Sigmoid colon (tissue), 4 donors: ENCODE data around the gene TFR2.

Experiments
- CTCF ChIP-seq, 4 experiments: fragments of 450-650 bp in 3 of 4; fragments of 200-600 bp in 1 of 4; IDR thresholded peaks; one replicate each; pipeline ENCODE4 v1.5.1; 2016 to 2019; ENCODE audit warnings: antibody characterized with exemption in 4 of 4, mild to moderate bottlenecking in 3 of 4, moderate library complexity in 2 of 4
- EP300 ChIP-seq, 4 donors: sonication (generic); formaldehyde crosslinking; IDR thresholded peaks; one replicate each; pipeline ENCODE4 v1.6.1; 2017; ENCODE audit warnings: antibody characterized with exemption in 4 of 4
- POLR2A ChIP-seq, 2 donors: fragments of 450-650 bp; IDR thresholded peaks; one replicate each; pipeline ENCODE4 v1.6.1; 2016; ENCODE audit warnings: antibody characterized with exemption in 2 of 2, mild to moderate bottlenecking in 2 of 2, moderate library complexity in 2 of 2

- TF ChIP-seq CTCF (IDR thresholded peaks at IDR 0.05) (no peak), EP300 (IDR thresholded peaks at IDR 0.05) (no peak), POLR2A (IDR thresholded peaks at IDR 0.05) (no peak)
These were observed 26.7 kb upstream of the TFR2 start for GRCh38 chr7:100668069-100668449.
